Nephron progenitor cell (in vitro differentiated cells): Measurements from ENCODE around the gene DAZAP1.

Experiments
- DNase-seq: peaks from one replicate; pipeline ENCODE4 v3.0.0; 2021
- H3K27ac Mint-ChIP-seq: 2 replicates; pipeline ENCODE4 v1.8.0; 2021; ENCODE audit warnings: mild to moderate bottlenecking, moderate library complexity, mixed read lengths
- H3K27me3 Mint-ChIP-seq: 2 replicates; pipeline ENCODE4 v1.8.0; 2021; ENCODE audit warnings: mild to moderate bottlenecking, low read depth, mixed read lengths; ENCODE audit not compliant: poor library complexity
- H3K36me3 Mint-ChIP-seq: 2 replicates; pipeline ENCODE4 v1.8.0; 2021; ENCODE audit warnings: low read depth, mixed read lengths
- H3K4me1 Mint-ChIP-seq: 2 replicates; pipeline ENCODE4 v1.8.0; 2021; ENCODE audit warnings: mixed read lengths
- H3K4me3 Mint-ChIP-seq: 2 replicates; pipeline ENCODE4 v1.8.0; 2021; ENCODE audit warnings: mild to moderate bottlenecking, moderate library complexity, mixed read lengths
- H3K9me3 Mint-ChIP-seq: 2 replicates; pipeline ENCODE4 v1.8.0; 2021; ENCODE audit warnings: mild to moderate bottlenecking, moderate library complexity, mixed read lengths
- TF ChIP-seq, protein P1 (sequence below): fragments of 200-600 bp; sonication (generic); IDR thresholded peaks from 2 replicates; pipeline ENCODE4 v1.5.0; 2021; ENCODE audit warnings: antibody characterized with exemption

Gene DAZAP1

DNA sequence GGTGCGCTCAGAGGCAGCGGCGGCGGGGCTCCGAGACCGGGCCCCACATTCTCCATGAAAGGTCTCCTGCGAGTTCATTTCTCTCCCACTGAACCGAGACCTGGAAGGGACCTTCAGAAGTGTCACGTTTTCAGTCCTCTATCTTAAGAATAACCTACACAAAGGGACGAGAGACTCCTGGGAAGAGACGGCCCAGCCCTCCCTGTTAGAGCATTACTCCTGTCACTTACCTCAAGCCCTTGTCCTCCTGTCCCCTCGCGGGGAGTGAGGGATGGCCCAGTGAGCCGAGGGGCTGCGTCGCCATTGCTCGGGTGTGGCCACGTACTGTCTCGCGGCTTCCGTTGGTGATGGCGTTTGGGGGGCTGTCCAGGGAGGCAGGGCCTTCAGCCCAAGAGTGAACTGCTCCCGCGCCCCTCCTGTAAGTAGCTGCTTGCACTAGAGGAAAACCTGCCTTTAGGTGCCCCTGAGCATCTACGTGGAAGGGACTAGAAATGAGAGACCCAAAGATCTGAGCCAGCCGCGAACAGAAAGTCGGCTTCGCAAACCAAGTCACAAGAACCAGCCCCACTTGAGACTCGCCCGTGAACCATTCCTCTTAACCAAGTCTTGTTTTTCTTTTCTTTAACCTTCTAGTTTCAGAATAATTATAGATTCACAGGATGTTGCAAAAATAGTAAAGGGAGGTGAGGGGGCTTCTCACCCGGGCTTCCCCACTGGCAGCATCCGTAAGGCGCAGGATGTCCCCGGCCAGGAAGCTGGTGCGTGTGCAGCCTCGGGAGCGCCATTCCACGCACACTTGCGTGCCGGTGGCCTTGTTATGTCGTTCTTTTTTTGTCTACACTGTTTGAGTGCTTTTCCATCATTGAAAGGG lies 44.8 kb upstream of the DAZAP1 start:
- Mint-ChIP-seq H3K27me3 (no peaks in the 10 kb centered on the region), H3K9me3 (no peaks in the 10 kb centered on the region), H3K36me3 (peaks cover 74% of the 10 kb centered on the region), H3K27ac (no peak overlapping the region), H3K4me3 (peak overlapping the region; percentile 61), H3K4me1 (peaks cover 76% of the 10 kb centered on the region)
- no peak for DNase-seq
- TF ChIP-seq, protein P1, sequence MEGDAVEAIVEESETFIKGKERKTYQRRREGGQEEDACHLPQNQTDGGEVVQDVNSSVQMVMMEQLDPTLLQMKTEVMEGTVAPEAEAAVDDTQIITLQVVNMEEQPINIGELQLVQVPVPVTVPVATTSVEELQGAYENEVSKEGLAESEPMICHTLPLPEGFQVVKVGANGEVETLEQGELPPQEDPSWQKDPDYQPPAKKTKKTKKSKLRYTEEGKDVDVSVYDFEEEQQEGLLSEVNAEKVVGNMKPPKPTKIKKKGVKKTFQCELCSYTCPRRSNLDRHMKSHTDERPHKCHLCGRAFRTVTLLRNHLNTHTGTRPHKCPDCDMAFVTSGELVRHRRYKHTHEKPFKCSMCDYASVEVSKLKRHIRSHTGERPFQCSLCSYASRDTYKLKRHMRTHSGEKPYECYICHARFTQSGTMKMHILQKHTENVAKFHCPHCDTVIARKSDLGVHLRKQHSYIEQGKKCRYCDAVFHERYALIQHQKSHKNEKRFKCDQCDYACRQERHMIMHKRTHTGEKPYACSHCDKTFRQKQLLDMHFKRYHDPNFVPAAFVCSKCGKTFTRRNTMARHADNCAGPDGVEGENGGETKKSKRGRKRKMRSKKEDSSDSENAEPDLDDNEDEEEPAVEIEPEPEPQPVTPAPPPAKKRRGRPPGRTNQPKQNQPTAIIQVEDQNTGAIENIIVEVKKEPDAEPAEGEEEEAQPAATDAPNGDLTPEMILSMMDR, result no peak

DNA sequence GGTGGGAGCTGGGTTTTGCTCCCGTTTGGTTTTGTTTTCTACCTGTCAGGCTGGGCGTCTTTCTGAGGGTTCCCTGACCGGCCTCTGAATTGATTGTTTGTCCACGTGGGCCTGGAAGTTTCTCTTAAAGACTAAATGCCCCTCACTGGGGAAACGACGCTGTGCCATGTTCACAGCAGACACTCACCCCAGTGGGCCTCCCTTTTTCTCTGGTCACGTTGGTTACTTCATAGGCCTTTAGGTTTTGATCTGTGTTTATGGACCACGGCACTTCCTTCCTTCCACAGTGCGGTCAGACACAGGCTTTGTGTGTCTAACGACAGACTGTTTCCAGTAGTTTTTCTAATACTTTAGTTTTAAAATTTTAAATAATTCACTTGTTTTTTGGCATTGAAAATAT lies 43.8 kb upstream of the DAZAP1 start:
- Mint-ChIP-seq H3K4me1 (peaks cover 66% of the 10 kb centered on the region), H3K27me3 (no peaks in the 10 kb centered on the region), H3K36me3 (peaks cover 64% of the 10 kb centered on the region), H3K4me3 (no peak overlapping the region), H3K9me3 (no peaks in the 10 kb centered on the region), H3K27ac (no peak overlapping the region)
- DNase-seq, result no peak
- TF ChIP-seq, protein P1, result no peak

GRCh38 chr19:1364070-1364704 lies 43.2 kb upstream of the DAZAP1 start:
- H3K4me1 Mint-ChIP-seq, result peaks cover 60% of the 10 kb centered on the region
- TF ChIP-seq, protein P1, result peak; percentile 32

GRCh38 chr19:1365319-1366269 lies 41.8 kb upstream of the DAZAP1 start:
- Mint-ChIP-seq H3K4me1 (peaks cover 53% of the 10 kb centered on the region), H3K27ac (peak overlapping the region; percentile 75), H3K4me3 (no peak overlapping the region), H3K27me3 (no peaks in the 10 kb centered on the region), H3K36me3 (peaks cover 56% of the 10 kb centered on the region), H3K9me3 (no peaks in the 10 kb centered on the region)
- TF ChIP-seq, protein P1, result no peak
- no peak for DNase-seq

More at GRCh38 chr19:1364070-1364704, 43.2 kb upstream of the DAZAP1 start:
- Mint-ChIP-seq H3K9me3 (no peaks in the 10 kb centered on the region), H3K27ac (no peak overlapping the region), H3K27me3 (no peaks in the 10 kb centered on the region), H3K4me3 (no peak overlapping the region), H3K36me3 (peaks cover 59% of the 10 kb centered on the region)
- DNase-seq, result no peak

- TF ChIP-seq, protein P1, result no peak
- H3K36me3 Mint-ChIP-seq, result peaks cover 60% of the 10 kb centered on the region
- DNase-seq, result no peak
- no peak overlapping the region for H3K4me3 Mint-ChIP-seq
- H3K27me3 Mint-ChIP-seq, result no peaks in the 10 kb centered on the region
- no peaks in the 10 kb centered on the region for H3K9me3 Mint-ChIP-seq
- H3K4me1 Mint-ChIP-seq, result peaks cover 49% of the 10 kb centered on the region
- H3K27ac Mint-ChIP-seq, result no peak overlapping the region
Measured at GRCh38 chr19:1366296-1366695, 41.1 kb upstream of the DAZAP1 start.
